ENCODE measurements around the gene SLC17A8. TPM values are rescaled to one million over a fixed set of nuclear protein-coding genes. Genes with fewer than 3 reads are reported as not detected.

SLC17A8 gene
- polyA plus RNA-seq, 6 donors from 2014 or later = not detected

DNA sequence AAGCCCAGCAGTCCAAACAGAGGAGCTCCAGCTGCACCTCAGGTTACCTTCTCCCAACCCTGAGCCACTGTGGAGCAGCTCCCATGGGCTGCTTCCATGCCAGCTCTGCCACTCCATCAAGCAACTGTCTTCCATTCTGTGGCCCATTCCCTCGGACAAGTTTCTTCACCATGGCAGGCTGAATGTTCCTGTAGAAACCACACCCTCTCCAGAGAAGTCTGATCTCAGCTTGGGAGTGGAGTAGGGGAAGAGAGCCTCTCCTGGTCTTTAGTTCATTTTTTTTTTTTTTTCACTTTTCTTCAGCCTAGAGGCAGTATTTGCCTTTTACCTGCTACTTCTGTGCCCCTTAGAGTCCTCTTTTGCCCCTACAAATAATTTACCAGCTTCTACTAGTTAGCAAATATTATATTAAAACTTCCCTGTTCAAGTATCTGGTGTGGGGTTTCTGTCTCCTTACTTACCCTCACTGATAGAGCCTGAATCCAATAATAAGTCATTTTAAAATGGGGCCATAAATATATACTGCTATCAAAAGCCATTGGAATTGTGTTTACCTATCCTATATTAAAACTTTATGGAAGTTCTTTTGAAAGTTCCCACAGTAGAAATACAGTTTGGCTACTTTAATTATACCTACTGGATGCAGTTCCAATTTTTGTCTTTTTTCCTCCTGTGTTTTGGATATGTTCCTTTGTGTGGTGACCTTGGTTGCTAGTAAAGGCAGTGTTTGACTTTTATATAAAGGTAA lies 11.7 kb upstream of the SLC17A8 start:
- Mint-ChIP-seq H3K9me3 (peaks cover 0 to 5% (median 3%) of the 10 kb centered on the region in 7 donors), H3K27me3 (no peaks in the 10 kb centered on the region), H3K36me3 (peaks cover 5 to 9% of the 10 kb centered on the region in 2 donors), H3K27ac (no peak overlapping the region), H3K4me3 (no peak overlapping the region), H3K4me1 (no peaks in the 10 kb centered on the region)
- DNase-seq (no peak), ATAC-seq (ENCODE audit: low read depth in 2 of 2) (no peak)

DNA sequence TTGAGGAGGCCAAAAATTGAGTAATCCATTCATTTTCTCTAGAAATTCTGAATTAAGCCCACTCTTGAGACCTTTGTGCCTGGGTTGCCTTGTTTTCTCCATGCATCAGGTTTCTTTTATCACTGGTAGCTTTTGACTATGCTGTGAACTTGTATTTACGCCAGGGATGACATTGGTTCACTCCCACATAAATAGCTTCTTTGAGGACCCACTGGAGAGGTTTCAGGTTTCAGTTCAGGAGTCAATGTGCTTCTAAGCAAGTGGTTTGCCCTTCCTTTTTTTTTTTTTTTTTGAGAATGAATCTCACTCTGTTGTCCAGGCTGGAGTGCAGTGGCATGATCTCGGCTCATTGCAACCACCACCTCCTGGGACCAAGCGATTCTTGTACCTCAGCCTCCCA lies 10.2 kb upstream of the SLC17A8 start:
- Mint-ChIP-seq H3K27ac (no peak overlapping the region), H3K36me3 (peaks cover 5 to 9% of the 10 kb centered on the region in 2 donors), H3K9me3 (peaks cover 0 to 5% (median 3%) of the 10 kb centered on the region in 7 donors), H3K4me3 (no peak overlapping the region), H3K4me1 (no peaks in the 10 kb centered on the region), H3K27me3 (peaks cover 0 to under 1% (median 0%) of the 10 kb centered on the region in 3 donors)
- DNase-seq = no peak
- ATAC-seq (ENCODE audit: low read depth in 2 of 2) = no peak

DNA sequence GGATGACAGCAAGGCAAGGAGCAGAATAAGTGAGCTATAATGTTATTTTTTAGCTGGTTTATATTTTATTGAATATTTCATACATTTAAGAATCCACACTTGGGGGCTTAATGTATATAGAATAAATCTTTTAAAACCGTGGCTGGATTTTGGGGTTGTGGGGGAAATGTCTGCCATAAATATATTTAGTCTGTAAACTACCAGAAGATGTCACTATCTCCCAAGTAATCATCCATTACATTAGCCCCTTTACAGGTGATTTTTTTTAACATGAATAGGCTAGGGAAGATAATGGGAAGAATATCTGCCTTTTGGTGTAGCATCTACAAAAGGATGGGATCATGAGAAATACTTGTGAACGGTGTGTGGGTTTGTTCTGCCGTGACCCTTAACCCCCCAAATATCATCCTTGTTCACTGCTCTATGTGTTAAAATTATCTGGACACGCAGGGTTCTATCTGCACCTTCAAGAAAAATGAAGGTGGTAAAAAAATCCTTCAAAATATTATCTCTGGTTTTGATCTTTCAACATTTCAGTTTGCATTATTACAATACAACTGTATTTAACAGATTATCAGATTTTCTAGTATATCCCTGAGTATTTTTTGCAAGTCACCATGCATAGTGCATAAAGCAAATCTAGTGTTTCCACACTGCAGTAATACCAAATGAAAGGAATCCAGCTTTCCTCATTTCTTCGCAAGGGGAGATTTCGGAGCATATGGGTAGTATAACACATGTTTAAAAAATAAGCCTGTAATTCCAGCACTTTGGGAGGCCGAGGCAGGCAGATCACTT lies 8.0 kb upstream of the SLC17A8 start:
- Mint-ChIP-seq H3K4me1 (no peaks in the 10 kb centered on the region), H3K4me3 (no peak overlapping the region), H3K9me3 (peaks cover 0 to 5% (median 0%) of the 10 kb centered on the region in 7 donors), H3K36me3 (peaks cover 0 to 7% of the 10 kb centered on the region in 2 donors), H3K27ac (no peak overlapping the region), H3K27me3 (peaks cover 4 to 13% (median 8%) of the 10 kb centered on the region in 3 donors)
- DNase-seq = no peak
- no peak for ATAC-seq (ENCODE audit: low read depth in 2 of 2)

DNA sequence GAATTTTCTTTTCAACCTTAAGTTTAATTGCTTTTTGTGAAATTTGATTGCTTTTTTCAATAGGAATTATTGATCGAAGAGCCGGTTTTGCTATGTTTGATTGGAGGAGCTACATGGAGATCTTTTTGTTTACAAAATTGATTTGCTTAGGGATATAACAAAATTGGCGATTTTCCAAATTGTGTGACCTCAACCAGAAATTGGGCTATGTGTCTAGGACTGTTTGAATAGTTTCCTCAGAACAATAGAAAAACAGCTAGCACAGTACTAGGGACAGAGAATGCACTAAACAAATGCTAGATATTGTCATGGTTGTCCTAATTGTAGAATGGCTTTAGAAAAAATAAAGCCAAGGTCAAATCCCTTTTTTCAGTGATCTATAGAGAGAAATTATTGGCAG lies 2.4 kb downstream of the SLC17A8 start:
- H3K4me3 Mint-ChIP-seq = no peak overlapping the region
- H3K27ac Mint-ChIP-seq = no peak overlapping the region
- ATAC-seq (ENCODE audit: low read depth in 2 of 2) (no peak), DNase-seq (no peak)
- H3K36me3 Mint-ChIP-seq = no peaks in the 10 kb centered on the region
- H3K27me3 Mint-ChIP-seq = peaks cover 44 to 48% (median 46%) of the 10 kb centered on the region in 3 donors
- H3K4me1 Mint-ChIP-seq = no peaks in the 10 kb centered on the region
- no peaks in the 10 kb centered on the region for H3K9me3 Mint-ChIP-seq

DNA sequence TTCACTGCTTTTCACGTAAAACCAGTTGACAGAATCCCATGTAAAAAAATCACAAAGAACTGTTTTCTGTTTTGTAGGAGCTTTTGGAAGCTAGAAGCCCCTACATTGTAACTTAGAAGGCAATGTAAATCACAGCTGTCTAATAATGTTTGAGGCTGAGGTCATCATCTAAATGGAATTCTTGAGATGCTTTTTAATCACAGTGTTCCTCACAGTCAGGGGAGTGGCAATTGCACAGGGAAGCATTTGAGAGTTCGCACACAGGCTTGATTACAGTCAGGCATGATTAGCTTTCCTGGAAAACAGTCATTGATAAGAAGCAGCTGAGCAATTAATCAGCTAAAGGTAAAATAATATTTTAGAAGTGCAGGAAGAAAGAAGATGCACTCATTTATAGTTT lies 2.9 kb downstream of the SLC17A8 start:
- Mint-ChIP-seq H3K27ac (no peak overlapping the region), H3K27me3 (peaks cover 43 to 48% (median 46%) of the 10 kb centered on the region in 3 donors), H3K4me3 (no peak overlapping the region), H3K36me3 (no peaks in the 10 kb centered on the region), H3K9me3 (peaks cover 0 to 5% (median 0%) of the 10 kb centered on the region in 7 donors), H3K4me1 (no peaks in the 10 kb centered on the region)
- ATAC-seq (ENCODE audit: low read depth in 2 of 2) = no peak
- DNase-seq = no peak

DNA sequence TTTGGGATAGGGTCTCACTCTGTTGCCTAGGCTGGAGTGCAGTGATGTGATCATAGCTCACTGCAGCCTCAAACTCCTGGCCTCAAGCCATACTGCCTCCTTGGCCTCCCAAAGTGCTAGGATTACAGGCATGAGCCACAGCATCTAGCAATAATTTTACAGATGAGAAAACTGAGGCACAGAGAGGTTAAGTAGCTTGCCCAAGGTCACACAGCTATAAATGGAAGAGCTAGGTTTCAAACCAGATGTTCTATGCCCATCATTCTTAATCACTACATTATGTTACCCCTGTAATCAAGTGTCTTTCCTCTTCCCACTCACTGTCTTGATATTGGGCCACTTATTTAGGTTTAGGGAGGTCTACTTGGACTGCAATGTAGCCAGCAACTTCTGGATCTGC lies 3.6 kb downstream of the SLC17A8 start:
- no peak for ATAC-seq (ENCODE audit: low read depth in 2 of 2)
- DNase-seq = no peak
- Mint-ChIP-seq H3K27me3 (peaks cover 38 to 44% (median 42%) of the 10 kb centered on the region in 3 donors), H3K36me3 (no peaks in the 10 kb centered on the region), H3K4me1 (no peaks in the 10 kb centered on the region), H3K4me3 (peak overlapping the region in 1 of 8 donors; percentile 16), H3K27ac (no peak overlapping the region), H3K9me3 (peaks cover 0 to 5% (median 0%) of the 10 kb centered on the region in 7 donors)

DNA sequence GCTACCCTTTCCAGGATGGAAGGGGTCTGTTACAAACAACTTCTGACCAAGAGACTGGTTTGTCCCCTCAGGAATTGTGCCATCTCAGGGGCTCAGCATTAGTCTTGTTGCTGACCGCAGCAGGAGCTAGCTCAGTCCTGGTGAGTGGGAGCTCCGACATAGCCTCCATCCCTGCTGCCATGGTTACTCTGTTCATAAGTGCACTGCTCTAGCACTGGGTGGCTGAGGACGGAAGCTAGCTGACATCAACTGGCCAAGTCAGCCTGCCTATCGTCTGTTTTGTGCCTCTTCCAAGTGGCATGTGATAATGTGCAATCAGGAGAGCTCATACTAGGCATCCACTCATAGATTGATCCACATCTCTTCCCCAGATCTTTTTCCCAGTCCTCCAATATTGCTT lies 7.5 kb downstream of the SLC17A8 start:
- H3K9me3 Mint-ChIP-seq = peaks cover 0 to 5% (median 0%) of the 10 kb centered on the region in 7 donors
- H3K36me3 Mint-ChIP-seq = no peaks in the 10 kb centered on the region
- DNase-seq = no peak
- no peak overlapping the region for H3K4me3 Mint-ChIP-seq
- H3K4me1 Mint-ChIP-seq = no peaks in the 10 kb centered on the region
- H3K27ac Mint-ChIP-seq = no peak overlapping the region
- H3K27me3 Mint-ChIP-seq = peaks cover 35 to 37% (median 36%) of the 10 kb centered on the region in 3 donors
- ATAC-seq (ENCODE audit: low read depth in 2 of 2) = no peak

DNA sequence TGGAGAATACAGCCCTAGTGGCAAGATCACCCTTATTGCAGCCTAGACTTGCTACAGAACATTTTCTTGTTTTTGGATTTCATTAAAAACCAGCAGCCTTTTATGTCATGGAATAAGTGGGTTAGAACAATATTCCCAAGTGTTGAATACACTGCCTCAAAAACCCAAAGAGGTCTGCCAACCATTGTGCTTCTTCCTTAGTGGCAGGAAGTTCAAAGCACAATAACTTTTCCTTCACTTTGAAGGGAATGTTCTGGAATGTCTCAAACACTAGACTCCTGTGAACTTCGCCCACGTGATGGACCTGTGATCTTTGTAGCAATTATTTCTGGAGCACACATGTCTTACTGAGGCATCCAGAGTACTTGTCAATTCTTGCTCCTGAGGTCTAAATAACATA lies 8.5 kb downstream of the SLC17A8 start:
- no peaks in the 10 kb centered on the region for H3K4me1 Mint-ChIP-seq
- no peak overlapping the region for H3K27ac Mint-ChIP-seq
- DNase-seq (no peak), ATAC-seq (ENCODE audit: low read depth in 2 of 2) (no peak)
- H3K27me3 Mint-ChIP-seq = peaks cover 34 to 39% (median 38%) of the 10 kb centered on the region in 3 donors
- no peak overlapping the region for H3K4me3 Mint-ChIP-seq
- peaks cover 0 to 6% (median 4%) of the 10 kb centered on the region in 7 donors for H3K9me3 Mint-ChIP-seq
- no peaks in the 10 kb centered on the region for H3K36me3 Mint-ChIP-seq

DNA sequence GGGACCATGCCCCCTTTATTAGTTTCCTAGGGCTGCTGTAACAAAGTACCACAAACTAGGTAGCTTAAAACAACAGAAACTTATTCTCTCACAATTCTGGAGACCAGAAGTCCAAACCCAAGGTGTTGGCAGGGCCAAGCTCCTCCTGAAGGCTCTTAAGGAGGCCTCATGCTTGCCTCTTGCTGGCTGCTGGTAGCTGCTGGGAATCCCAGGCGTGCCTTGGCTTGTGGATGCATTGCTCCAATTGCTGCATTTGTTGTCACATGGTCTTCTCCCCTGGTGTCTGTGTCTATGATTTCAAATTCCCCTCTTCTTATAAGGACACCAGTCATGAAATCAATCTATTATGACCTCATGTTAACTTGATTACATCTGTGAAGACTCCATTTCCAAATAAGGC lies 11.2 kb downstream of the SLC17A8 start:
- Mint-ChIP-seq H3K4me3 (no peak overlapping the region), H3K4me1 (no peaks in the 10 kb centered on the region), H3K27me3 (peaks cover 21 to 27% (median 24%) of the 10 kb centered on the region in 3 donors), H3K36me3 (no peaks in the 10 kb centered on the region), H3K27ac (no peak overlapping the region), H3K9me3 (peaks cover 0 to 6% (median 4%) of the 10 kb centered on the region in 7 donors)
- DNase-seq (no peak), ATAC-seq (ENCODE audit: low read depth in 2 of 2) (no peak)

DNA sequence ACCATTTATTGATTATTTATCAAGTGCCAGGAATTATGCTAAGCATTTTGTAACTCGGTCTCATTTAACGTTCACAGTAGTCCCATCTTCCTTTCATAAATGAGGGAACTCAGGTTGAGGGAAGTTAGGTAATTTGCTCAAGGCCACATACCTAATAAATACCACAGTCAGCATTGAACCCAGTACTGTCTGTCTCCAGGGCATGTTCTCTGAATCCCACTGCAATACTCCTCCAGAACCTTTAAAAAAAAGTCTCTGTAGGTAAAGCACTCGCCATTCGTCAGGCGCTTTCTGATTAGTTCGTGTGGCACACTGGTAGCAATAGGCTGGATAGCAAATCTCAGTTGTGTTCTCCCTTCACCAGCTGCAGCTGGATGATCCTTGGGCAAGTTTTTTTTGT lies 14.3 kb downstream of the SLC17A8 start:
- H3K27ac Mint-ChIP-seq = no peak overlapping the region
- no peak overlapping the region for H3K4me3 Mint-ChIP-seq
- H3K27me3 Mint-ChIP-seq = peaks cover 22 to 24% (median 24%) of the 10 kb centered on the region in 3 donors
- H3K9me3 Mint-ChIP-seq = peaks cover 0 to 6% (median 0%) of the 10 kb centered on the region in 7 donors
- no peak for ATAC-seq (ENCODE audit: low read depth in 2 of 2)
- no peaks in the 10 kb centered on the region for H3K4me1 Mint-ChIP-seq
- DNase-seq = no peak
- H3K36me3 Mint-ChIP-seq = no peaks in the 10 kb centered on the region

DNA sequence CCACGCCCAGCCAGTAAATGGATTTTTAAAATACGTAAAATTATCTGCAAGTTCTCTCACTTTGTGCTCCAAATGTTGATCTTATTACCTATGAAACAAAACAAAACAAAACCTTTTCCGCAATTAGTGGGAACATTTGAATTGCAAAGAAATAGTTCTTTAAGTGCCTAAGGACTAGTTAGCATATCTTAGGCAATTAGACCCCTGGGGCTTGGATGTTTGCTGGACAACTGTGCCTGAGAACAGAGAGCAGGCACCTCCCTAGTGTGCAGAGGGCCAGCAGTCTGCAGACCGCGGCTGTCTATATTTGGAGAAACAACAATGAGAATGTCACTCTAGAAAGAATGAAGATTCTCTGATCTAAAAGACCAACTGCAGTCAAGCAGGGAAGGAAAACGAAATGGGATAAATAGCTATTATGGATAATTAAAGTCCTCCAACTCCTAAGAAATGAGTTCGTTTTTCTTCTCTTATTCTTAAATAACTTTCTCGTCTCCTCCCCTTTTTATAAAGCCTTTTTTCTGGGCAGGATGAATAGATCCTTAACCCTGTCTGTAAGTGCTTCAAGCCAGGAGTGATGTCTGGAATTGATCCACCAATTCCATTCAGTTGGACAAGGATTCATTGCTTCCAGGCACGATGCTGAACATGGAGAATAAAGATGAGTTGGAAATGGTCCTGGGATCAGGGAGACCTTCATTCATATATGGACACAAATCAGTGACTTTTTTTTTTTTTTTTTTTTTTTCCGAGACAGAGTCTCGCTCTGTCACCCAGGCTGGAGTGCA lies 16.2 kb downstream of the SLC17A8 start:
- ATAC-seq (ENCODE audit: low read depth in 2 of 2) (no peak), DNase-seq (no peak)
- no peak overlapping the region for H3K4me3 Mint-ChIP-seq
- H3K27ac Mint-ChIP-seq = no peak overlapping the region
- H3K36me3 Mint-ChIP-seq = no peaks in the 10 kb centered on the region
- no peaks in the 10 kb centered on the region for H3K4me1 Mint-ChIP-seq
- H3K9me3 Mint-ChIP-seq = peaks cover 0 to 6% (median 0%) of the 10 kb centered on the region in 7 donors
- peaks cover 19 to 28% (median 21%) of the 10 kb centered on the region in 3 donors for H3K27me3 Mint-ChIP-seq

DNA sequence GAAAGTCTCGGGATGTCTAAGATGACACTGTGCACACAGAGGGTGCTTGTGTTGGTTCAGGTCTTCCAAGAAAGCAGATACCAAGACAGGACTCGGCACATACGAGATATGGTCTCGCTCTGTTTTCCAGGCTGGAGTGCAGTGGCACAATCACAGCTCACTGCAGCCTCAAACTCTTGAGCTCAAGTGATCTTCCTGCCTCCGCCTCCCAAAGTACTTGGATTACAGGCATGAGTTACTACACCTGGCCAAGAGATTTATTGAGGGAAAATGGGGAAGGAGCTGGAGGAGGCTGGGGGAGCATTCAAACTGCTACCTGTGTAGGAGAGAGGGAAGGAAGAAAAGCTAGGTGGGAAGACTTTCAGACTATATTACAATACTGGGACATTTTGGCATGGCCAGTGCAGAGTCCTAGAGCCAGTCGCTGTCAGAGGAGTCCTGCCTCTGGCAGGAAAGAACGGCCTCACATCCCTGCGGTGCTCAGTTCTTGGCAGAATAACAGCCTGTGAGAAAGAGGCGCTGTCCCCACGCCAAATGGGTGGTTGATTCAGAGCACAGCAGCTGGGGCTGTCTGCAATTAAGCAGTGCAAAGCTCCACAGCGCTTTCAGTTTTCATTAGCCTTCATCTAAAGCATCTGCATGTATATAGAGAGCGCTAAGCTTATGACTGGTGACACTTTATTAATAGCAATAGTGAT lies 18.3 kb downstream of the SLC17A8 start:
- no peaks in the 10 kb centered on the region for H3K36me3 Mint-ChIP-seq
- H3K27ac Mint-ChIP-seq = no peak overlapping the region
- H3K27me3 Mint-ChIP-seq = peaks cover 8 to 19% (median 15%) of the 10 kb centered on the region in 3 donors
- H3K9me3 Mint-ChIP-seq = no peaks in the 10 kb centered on the region
- no peaks in the 10 kb centered on the region for H3K4me1 Mint-ChIP-seq
- H3K4me3 Mint-ChIP-seq = no peak overlapping the region
- ATAC-seq (ENCODE audit: low read depth in 2 of 2) (no peak), DNase-seq (no peak)

DNA sequence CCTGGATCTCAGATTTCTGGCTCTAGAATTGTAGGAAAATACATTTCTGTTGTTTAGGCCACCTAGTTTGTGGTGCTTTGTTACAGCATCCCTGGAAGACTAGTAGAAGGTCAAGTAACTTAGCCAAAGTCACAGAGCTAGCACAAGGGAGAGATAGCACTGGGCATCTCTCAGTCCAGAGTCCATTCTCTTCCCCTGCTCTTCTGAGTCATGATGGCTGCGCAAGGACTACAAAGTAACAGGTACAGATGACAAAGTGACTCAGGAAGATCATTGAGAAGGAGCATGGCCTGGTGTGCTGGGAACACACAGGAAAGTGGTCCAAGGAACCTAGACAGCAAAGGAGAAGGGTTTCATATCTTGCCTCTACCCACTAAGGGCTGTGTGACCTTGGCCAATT lies 19.3 kb downstream of the SLC17A8 start:
- Mint-ChIP-seq H3K27me3 (peaks cover 8 to 19% (median 15%) of the 10 kb centered on the region in 3 donors), H3K27ac (no peak overlapping the region), H3K4me1 (no peaks in the 10 kb centered on the region), H3K9me3 (no peaks in the 10 kb centered on the region), H3K36me3 (no peaks in the 10 kb centered on the region), H3K4me3 (no peak overlapping the region)
- DNase-seq (no peak), ATAC-seq (ENCODE audit: low read depth in 2 of 2) (no peak)

All from naive B cell (primary cell).